Measurements from ENCODE around the gene KCNK10.

DNA sequence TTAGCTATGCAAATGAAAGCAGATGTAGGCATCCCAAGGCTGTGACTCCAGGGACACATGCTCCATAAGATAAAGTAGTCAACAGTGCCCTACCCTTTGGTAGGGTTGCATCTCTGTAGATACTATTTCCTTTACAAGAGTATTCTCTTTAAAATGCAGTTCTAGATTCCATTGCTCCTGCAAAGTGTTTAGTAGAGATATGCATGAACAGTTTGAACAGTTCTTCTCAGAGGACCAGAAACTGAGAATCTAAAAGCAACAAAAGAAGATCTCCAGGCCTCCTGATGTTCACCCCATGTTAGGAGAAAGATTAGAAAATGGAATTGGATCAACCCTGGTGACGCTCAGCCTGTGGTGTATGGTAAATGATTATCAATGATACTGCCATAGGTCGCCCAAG is 121.2 kb downstream of the KCNK10 start:
- TF ChIP-seq TAF1 (IDR thresholded peaks at IDR 0.05; ENCODE audit: low read depth, low read length): no peak
- TF ChIP-seq POLR2AphosphoS5 (IDR thresholded peaks at IDR 0.05; ENCODE audit: low read depth, low read length): no peak

Measured in GM12891 (cell line).